Astrocyte (in vitro differentiated cells and primary cell): ENCODE data around the gene PLA2R1.

ENCODE experiments used
- EZH2 ChIP-seq: IDR thresholded peaks from 2 replicates; pipeline ENCODE4 v1.6.1; 2012; ENCODE audit warnings: mild to moderate bottlenecking, low read length, inconsistent platforms; ENCODE audit not compliant: insufficient read depth
- TF ChIP-seq, protein P1 (sequence below): IDR thresholded peaks from 2 replicates; pipeline ENCODE4 v1.5.1; 2011; ENCODE audit warnings: low read depth, mild to moderate bottlenecking, inconsistent platforms, low read length, moderate library complexity; ENCODE audit not compliant: insufficient read depth

GRCh38 chr2:160076241-160076640 is 13.8 kb upstream of the PLA2R1 start:
- TF ChIP-seq, protein P1, sequence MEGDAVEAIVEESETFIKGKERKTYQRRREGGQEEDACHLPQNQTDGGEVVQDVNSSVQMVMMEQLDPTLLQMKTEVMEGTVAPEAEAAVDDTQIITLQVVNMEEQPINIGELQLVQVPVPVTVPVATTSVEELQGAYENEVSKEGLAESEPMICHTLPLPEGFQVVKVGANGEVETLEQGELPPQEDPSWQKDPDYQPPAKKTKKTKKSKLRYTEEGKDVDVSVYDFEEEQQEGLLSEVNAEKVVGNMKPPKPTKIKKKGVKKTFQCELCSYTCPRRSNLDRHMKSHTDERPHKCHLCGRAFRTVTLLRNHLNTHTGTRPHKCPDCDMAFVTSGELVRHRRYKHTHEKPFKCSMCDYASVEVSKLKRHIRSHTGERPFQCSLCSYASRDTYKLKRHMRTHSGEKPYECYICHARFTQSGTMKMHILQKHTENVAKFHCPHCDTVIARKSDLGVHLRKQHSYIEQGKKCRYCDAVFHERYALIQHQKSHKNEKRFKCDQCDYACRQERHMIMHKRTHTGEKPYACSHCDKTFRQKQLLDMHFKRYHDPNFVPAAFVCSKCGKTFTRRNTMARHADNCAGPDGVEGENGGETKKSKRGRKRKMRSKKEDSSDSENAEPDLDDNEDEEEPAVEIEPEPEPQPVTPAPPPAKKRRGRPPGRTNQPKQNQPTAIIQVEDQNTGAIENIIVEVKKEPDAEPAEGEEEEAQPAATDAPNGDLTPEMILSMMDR = no peak
- no peak for TF ChIP-seq EZH2
